ENCODE results near the gene CLNK.

CLNK gene

GRCh38 chr4:10694151-10694827 lies 9.7 kb upstream of the CLNK start:
- no peaks in the 10 kb centered on the region for H3K27me3 Mint-ChIP-seq
- no peak for ATAC-seq (replicated peaks)

GRCh38 chr4:10691651-10692050 lies 7.1 kb upstream of the CLNK start:
- H3K9me3 Mint-ChIP-seq: peaks cover 0 to 3% of the 10 kb centered on the region in 2 donors
- H3K27ac Mint-ChIP-seq: no peak overlapping the region
- no peaks in the 10 kb centered on the region for H3K4me1 Mint-ChIP-seq (ENCODE audit: low read depth in 2 of 2)
- no peak overlapping the region for H3K4me3 Mint-ChIP-seq
- no peaks in the 10 kb centered on the region for H3K36me3 Mint-ChIP-seq (ENCODE audit: insufficient read depth)
- H3K27me3 Mint-ChIP-seq: peaks cover 0 to 6% of the 10 kb centered on the region in 2 donors
- DNase-seq (no peak), ATAC-seq (replicated peaks) (no peak)

More at GRCh38 chr4:10694151-10694827, 9.7 kb upstream of the CLNK start:
- Mint-ChIP-seq H3K4me1 (ENCODE audit: low read depth in 2 of 2) (no peaks in the 10 kb centered on the region), H3K27ac (no peak overlapping the region), H3K9me3 (peaks cover 0 to 3% of the 10 kb centered on the region in 2 donors), H3K4me3 (no peak overlapping the region), H3K36me3 (ENCODE audit: insufficient read depth) (no peaks in the 10 kb centered on the region)
- DNase-seq: no peak

DNA sequence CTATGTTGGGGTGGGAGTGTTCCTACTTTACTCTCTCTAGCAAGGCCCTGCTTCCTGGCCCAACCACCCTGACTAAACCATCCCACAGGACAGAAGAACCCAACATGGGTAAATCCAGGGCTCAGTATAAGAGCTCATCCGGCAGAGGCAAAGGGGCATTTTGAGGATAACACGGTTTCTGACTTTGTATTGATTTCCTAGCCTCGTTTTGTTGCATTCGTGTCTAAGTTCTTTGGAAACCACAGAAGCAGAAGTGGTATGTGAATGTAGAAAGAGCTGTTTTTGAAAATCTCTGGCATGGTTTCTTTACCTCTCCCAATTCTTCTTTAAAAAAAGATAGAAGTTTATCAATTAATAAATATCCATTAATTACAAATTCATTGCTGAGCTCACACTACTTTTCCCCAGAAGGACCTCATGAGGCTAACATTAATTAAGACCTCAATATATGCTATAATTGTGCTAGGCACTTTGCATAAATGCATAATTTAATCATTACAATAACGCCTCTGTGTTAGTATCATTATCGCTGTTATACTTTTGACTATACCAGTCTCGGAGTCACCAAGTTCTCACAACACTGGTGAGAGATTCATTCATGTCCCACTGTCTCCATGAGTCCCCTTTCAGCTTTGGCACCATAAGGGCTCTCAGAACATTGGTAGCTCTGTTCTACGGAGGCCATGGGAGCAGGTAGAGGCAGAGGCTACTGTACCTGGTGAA lies 5.8 kb upstream of the CLNK start:
- DNase-seq: no peak
- Mint-ChIP-seq H3K27me3 (peaks cover 0 to 6% of the 10 kb centered on the region in 2 donors), H3K36me3 (ENCODE audit: insufficient read depth) (no peaks in the 10 kb centered on the region), H3K4me3 (no peak overlapping the region), H3K9me3 (peaks cover 0 to 3% of the 10 kb centered on the region in 2 donors), H3K27ac (no peak overlapping the region), H3K4me1 (ENCODE audit: low read depth in 2 of 2) (no peaks in the 10 kb centered on the region)
- no peak for ATAC-seq (replicated peaks)

DNA sequence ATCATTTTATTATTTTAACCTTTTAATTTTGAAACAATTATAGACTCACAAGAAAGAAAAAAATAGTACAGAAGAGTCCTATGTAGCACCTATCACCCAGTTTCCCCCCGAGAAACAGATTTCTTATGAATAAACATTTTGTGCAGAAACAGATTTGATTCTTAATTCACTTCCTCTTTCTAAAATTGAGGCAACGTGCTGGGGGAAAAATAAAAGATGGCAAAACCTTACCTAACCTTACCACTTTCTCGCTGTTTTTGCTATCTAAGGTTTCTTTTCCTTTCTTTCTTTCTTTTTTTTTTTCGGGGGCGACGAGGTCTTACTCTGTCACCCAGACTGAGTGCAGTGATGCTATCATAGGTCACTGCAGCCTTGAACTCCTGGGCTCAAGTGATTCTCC lies 4.3 kb upstream of the CLNK start:
- Mint-ChIP-seq H3K4me3 (no peak overlapping the region), H3K36me3 (ENCODE audit: insufficient read depth) (no peaks in the 10 kb centered on the region), H3K27me3 (peaks cover 0 to 6% of the 10 kb centered on the region in 2 donors), H3K27ac (no peak overlapping the region), H3K4me1 (ENCODE audit: low read depth in 2 of 2) (no peaks in the 10 kb centered on the region), H3K9me3 (peaks cover 0 to 3% of the 10 kb centered on the region in 2 donors)
- ATAC-seq (replicated peaks) (no peak), DNase-seq (no peak)

DNA sequence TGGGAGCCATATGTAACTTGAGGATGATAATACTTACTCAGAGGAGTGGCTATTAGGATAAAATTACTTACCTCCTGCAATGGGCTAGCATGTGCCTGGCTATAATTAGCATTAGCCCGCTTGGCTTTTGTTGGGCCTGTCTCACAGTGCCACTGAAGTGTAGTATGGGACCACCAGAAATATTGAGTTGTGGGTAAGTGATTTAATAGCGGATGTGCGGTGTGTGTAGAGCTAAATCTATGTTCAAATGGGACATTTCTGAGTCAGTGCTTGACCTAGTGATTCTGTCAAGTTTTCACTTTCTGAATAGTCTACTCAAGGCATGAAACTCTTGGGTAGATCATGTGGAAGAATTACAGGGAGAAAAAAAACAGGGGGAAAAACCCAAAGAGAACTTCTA lies 3.5 kb upstream of the CLNK start:
- peaks cover 0 to 6% of the 10 kb centered on the region in 2 donors for H3K27me3 Mint-ChIP-seq
- no peaks in the 10 kb centered on the region for H3K36me3 Mint-ChIP-seq (ENCODE audit: insufficient read depth)
- DNase-seq (no peak), ATAC-seq (replicated peaks) (no peak)
- no peak overlapping the region for H3K4me3 Mint-ChIP-seq
- peaks cover 0 to 3% of the 10 kb centered on the region in 2 donors for H3K9me3 Mint-ChIP-seq
- H3K27ac Mint-ChIP-seq: no peak overlapping the region
- no peaks in the 10 kb centered on the region for H3K4me1 Mint-ChIP-seq (ENCODE audit: low read depth in 2 of 2)

DNA sequence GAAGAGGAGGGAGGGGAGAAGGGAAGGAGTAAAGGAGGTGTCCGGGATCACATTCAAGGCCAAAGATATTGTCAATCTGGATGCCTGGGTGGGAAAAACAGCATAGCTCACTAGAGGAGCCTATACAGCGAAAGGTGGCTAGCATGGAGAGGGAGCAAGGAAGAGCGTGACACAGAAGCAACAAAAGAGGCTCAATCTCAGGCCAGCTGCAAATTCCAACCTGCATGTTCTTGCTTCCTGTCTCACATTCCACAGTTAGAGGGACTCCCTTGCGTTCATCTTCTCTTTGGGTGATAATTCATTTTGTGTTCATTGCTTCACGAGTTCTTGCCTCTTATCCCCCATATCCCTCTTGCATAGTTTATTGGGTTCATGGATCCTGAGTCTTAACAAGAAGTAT lies 3.0 kb upstream of the CLNK start:
- H3K27me3 Mint-ChIP-seq: peaks cover 0 to 6% of the 10 kb centered on the region in 2 donors
- H3K9me3 Mint-ChIP-seq: peaks cover 0 to 3% of the 10 kb centered on the region in 2 donors
- no peaks in the 10 kb centered on the region for H3K36me3 Mint-ChIP-seq (ENCODE audit: insufficient read depth)
- no peaks in the 10 kb centered on the region for H3K4me1 Mint-ChIP-seq (ENCODE audit: low read depth in 2 of 2)
- no peak overlapping the region for H3K27ac Mint-ChIP-seq
- DNase-seq: no peak
- H3K4me3 Mint-ChIP-seq: no peak overlapping the region
- ATAC-seq (replicated peaks): no peak

DNA sequence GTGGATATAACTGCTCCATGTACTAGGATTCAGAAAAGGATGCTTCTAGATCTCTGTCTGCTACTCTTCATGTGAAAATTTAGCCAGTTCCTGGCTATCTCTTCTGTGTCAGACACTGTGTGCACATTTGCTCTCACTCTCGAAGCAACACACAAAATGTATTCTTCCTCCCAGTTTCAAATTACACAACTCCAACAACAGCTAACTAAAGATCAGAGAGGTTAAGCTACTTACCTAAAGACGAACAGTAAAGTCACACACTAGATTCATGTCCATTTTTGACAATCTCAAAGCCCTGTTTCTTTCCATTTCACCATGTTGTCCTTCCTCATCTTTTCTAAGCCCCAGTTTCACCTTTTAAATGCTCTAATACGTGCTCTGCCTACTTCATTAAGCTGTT lies 2.2 kb downstream of the CLNK start:
- ATAC-seq (replicated peaks) (no peak), DNase-seq (no peak)
- no peaks in the 10 kb centered on the region for H3K4me1 Mint-ChIP-seq (ENCODE audit: low read depth in 2 of 2)
- peaks cover 0 to 6% of the 10 kb centered on the region in 2 donors for H3K9me3 Mint-ChIP-seq
- no peaks in the 10 kb centered on the region for H3K36me3 Mint-ChIP-seq (ENCODE audit: insufficient read depth)
- peaks cover 0 to 5% of the 10 kb centered on the region in 2 donors for H3K27me3 Mint-ChIP-seq
- no peak overlapping the region for H3K4me3 Mint-ChIP-seq
- H3K27ac Mint-ChIP-seq: no peak overlapping the region

GRCh38 chr4:10677796-10678497 lies 6.6 kb downstream of the CLNK start:
- no peak overlapping the region for H3K4me3 Mint-ChIP-seq
- ATAC-seq (replicated peaks) (no peak), DNase-seq (no peak)
- no peak overlapping the region for H3K27ac Mint-ChIP-seq
- H3K27me3 Mint-ChIP-seq: no peaks in the 10 kb centered on the region
- H3K4me1 Mint-ChIP-seq (ENCODE audit: low read depth in 2 of 2): peaks cover 0 to 2% of the 10 kb centered on the region in 2 donors
- no peaks in the 10 kb centered on the region for H3K36me3 Mint-ChIP-seq (ENCODE audit: insufficient read depth)
- H3K9me3 Mint-ChIP-seq: peaks cover 0 to 3% of the 10 kb centered on the region in 2 donors

GRCh38 chr4:10673817-10674369 lies 10.7 kb downstream of the CLNK start:
- no peaks in the 10 kb centered on the region for H3K27me3 Mint-ChIP-seq
- no peak for ATAC-seq (replicated peaks)
- peaks cover 0 to 9% of the 10 kb centered on the region in 2 donors for H3K4me1 Mint-ChIP-seq (ENCODE audit: low read depth in 2 of 2)
- H3K36me3 Mint-ChIP-seq (ENCODE audit: insufficient read depth): no peaks in the 10 kb centered on the region
- no peak overlapping the region for H3K4me3 Mint-ChIP-seq
- no peak overlapping the region for H3K27ac Mint-ChIP-seq
- no peak for DNase-seq
- no peaks in the 10 kb centered on the region for H3K9me3 Mint-ChIP-seq

DNA sequence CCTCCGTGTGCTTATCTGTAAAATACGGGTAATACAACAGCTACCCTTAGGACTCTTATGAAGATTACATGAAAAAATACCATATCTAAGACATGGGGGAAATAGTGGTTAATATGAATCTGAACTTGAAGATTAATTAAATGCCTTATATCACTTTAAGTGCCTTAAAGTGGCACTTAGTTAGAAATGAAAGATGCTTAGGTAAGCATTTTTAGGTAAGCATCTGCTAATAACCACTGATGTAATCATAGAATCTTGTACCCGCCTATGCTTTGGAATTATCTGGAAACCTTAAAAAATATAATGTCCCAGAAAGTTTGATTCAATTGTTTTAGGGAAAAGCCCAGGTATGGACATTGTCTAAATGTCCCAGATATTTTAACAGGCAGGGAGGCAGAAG lies 12.2 kb downstream of the CLNK start:
- DNase-seq (no peak), ATAC-seq (replicated peaks) (no peak)
- H3K27me3 Mint-ChIP-seq: no peaks in the 10 kb centered on the region
- no peak overlapping the region for H3K4me3 Mint-ChIP-seq
- no peaks in the 10 kb centered on the region for H3K36me3 Mint-ChIP-seq (ENCODE audit: insufficient read depth)
- no peaks in the 10 kb centered on the region for H3K9me3 Mint-ChIP-seq
- peaks cover 0 to 9% of the 10 kb centered on the region in 2 donors for H3K4me1 Mint-ChIP-seq (ENCODE audit: low read depth in 2 of 2)
- H3K27ac Mint-ChIP-seq: no peak overlapping the region

GRCh38 chr4:10671799-10672198 lies 12.8 kb downstream of the CLNK start:
- DNase-seq: no peak
- H3K27ac Mint-ChIP-seq: peak overlapping the region in 1 of 2 donors; percentile 57
- ATAC-seq (replicated peaks): no peak
- no peaks in the 10 kb centered on the region for H3K9me3 Mint-ChIP-seq
- H3K4me1 Mint-ChIP-seq (ENCODE audit: low read depth in 2 of 2): peaks cover 0 to 9% of the 10 kb centered on the region in 2 donors
- no peaks in the 10 kb centered on the region for H3K27me3 Mint-ChIP-seq
- no peak overlapping the region for H3K4me3 Mint-ChIP-seq
- H3K36me3 Mint-ChIP-seq (ENCODE audit: insufficient read depth): no peaks in the 10 kb centered on the region

DNA sequence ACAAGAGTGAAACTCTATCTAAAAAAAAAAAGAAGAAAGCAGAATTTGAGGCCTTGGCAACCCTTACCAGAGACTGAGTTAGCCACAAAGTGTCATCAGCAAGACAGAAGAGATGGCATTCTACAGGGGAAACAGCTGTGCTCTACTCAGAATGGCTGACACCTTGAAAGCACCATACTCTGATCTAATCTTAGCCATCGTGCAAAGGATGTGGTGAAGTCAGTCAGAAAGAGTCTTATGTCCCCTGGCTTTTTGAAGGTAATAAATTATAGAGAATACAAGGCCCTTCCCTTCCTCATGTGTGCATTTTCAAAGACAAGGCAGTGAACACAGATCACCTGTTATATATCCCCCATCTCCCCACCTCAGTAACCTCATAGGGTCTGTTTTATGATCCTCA lies 13.2 kb downstream of the CLNK start:
- peaks cover 0 to 3% of the 10 kb centered on the region in 2 donors for H3K27me3 Mint-ChIP-seq
- H3K27ac Mint-ChIP-seq: peak overlapping the region in 1 of 2 donors; percentile 57
- peaks cover 0 to 9% of the 10 kb centered on the region in 2 donors for H3K4me1 Mint-ChIP-seq (ENCODE audit: low read depth in 2 of 2)
- ATAC-seq (replicated peaks) (peak; percentile 98), DNase-seq (peak in 2 of 3 experiments; percentile 7 to 16)
- no peaks in the 10 kb centered on the region for H3K9me3 Mint-ChIP-seq
- H3K36me3 Mint-ChIP-seq (ENCODE audit: insufficient read depth): no peaks in the 10 kb centered on the region
- H3K4me3 Mint-ChIP-seq: no peak overlapping the region

DNA sequence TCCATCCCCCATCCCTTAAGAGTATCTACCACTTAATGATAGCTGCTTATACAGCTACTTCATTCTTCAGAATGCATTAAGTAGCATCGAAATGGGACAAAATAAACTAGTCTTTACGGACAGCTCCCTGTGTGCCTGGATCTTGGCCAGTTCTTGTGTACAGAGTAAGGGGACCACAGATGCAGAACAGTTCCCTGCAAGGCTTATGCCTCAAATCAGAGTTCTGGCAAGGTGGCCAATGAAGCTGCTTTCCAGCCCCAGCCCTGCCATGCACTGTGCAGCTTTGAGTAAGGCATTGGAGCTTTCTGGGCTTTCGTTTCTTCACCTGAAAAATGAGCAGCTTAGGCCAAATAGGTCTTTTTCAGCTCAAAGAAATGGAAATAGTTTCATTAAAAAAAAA lies 14.2 kb downstream of the CLNK start:
- peaks cover 7% of the 10 kb centered on the region in 2 donors for H3K27me3 Mint-ChIP-seq
- H3K27ac Mint-ChIP-seq: no peak overlapping the region
- H3K4me1 Mint-ChIP-seq (ENCODE audit: low read depth in 2 of 2): peaks cover 0 to 9% of the 10 kb centered on the region in 2 donors
- H3K9me3 Mint-ChIP-seq: no peaks in the 10 kb centered on the region
- DNase-seq (no peak), ATAC-seq (replicated peaks) (no peak)
- H3K4me3 Mint-ChIP-seq: no peak overlapping the region
- H3K36me3 Mint-ChIP-seq (ENCODE audit: insufficient read depth): no peaks in the 10 kb centered on the region
